PC-9 (cell line): ENCODE results near the gene FA2H. TPM values are rescaled to one million over a fixed set of nuclear protein-coding genes. Genes with fewer than 3 reads are reported as not detected.

Experiments used
- BruUV-seq: library from RNA; stranded (reverse); fragments of 400-500 nt; replicated peaks from 2 replicates; lab custom pipeline; 2021; lab: Mats Ljungman, UMichigan
- CTCF ChIA-PET: fragments of 300-600 bp; sonication (Branson Sonifier 250); formaldehyde crosslinking; loops from one replicate; lab custom pipeline; 2022; ENCODE audit warnings: antibody characterized with exemption; lab: Charles Lee
- POLR2A ChIA-PET: fragments of 300-600 bp; sonication (Branson Sonifier 250); formaldehyde crosslinking; loops from one replicate; lab custom pipeline; 2022; ENCODE audit warnings: antibody characterized with exemption; ENCODE audit not compliant: unreplicated experiment; lab: Charles Lee
- DNase-seq, 2 experiments: peaks; one replicate each; pipeline versions ENCODE4 v3.0.0 to v3.0.0-alpha.2; 2015 to 2022; ENCODE audit warnings: mixed read lengths in 1 of 2
- H2AFZ ChIP-seq: fragments of 200-600 bp; sonication (generic); 2 replicates; pipeline ENCODE4 v1.8.1; 2017; ENCODE audit warnings: antibody characterized with exemption
- H3F3A ChIP-seq: fragments of 200-600 bp; sonication (generic); 2 replicates; pipeline ENCODE4 v1.8.1; 2017; ENCODE audit warnings: antibody characterized with exemption, mild to moderate bottlenecking, low read depth; ENCODE audit not compliant: insufficient read depth
- H3K27ac ChIP-seq: fragments of 200-600 bp; sonication (generic); 2 replicates; pipeline ENCODE4 v1.6.1; 2016; ENCODE audit warnings: mixed run types
- H3K27me3 ChIP-seq: fragments of 200-600 bp; sonication (generic); 2 replicates; pipeline ENCODE4 v1.6.1; 2016; ENCODE audit warnings: low read depth, mixed run types; ENCODE audit not compliant: insufficient read depth
- H3K36me3 ChIP-seq: fragments of 200-600 bp; sonication (generic); 2 replicates; pipeline ENCODE4 v1.6.1; 2016; ENCODE audit warnings: low read depth, mixed run types
- H3K4me1 ChIP-seq: fragments of 200-600 bp; sonication (generic); replicated peaks from 2 replicates; pipeline ENCODE4 v1.6.1; 2016; ENCODE audit warnings: mixed run types; ENCODE audit not compliant: insufficient read depth
- H3K4me2 ChIP-seq: fragments of 200-600 bp; sonication (generic); 2 replicates; pipeline ENCODE4 v1.6.1; 2017; ENCODE audit warnings: mixed run types
- H3K4me3 ChIP-seq: fragments of 200-600 bp; sonication (generic); 2 replicates; pipeline ENCODE4 v1.6.1; 2016; ENCODE audit warnings: mixed run types
- H3K79me2 ChIP-seq: fragments of 200-600 bp; sonication (generic); 2 replicates; pipeline ENCODE4 v1.6.1; 2017; ENCODE audit warnings: low read depth, mixed run types
- H3K9me2 ChIP-seq: fragments of 200-600 bp; sonication (generic); 2 replicates; pipeline ENCODE4 v1.8.1; 2017; ENCODE audit warnings: mild to moderate bottlenecking; ENCODE audit not compliant: insufficient read depth
- H3K9me3 ChIP-seq: fragments of 200-600 bp; sonication (generic); 2 replicates; pipeline ENCODE4 v1.8.1; 2016; ENCODE audit warnings: low read depth; ENCODE audit not compliant: insufficient read depth
- H4K20me1 ChIP-seq: fragments of 200-600 bp; sonication (generic); 2 replicates; pipeline ENCODE4 v1.8.1; 2017; ENCODE audit not compliant: insufficient read depth
- CTCF ChIP-seq: fragments of 200-600 bp; sonication (generic); conservative IDR thresholded peaks from 2 replicates; pipeline ENCODE4 v1.6.1; 2017; ENCODE audit warnings: mixed run types, antibody characterized with exemption, mild to moderate bottlenecking, moderate library complexity
- EZH2 ChIP-seq: fragments of 200-600 bp; sonication (generic); IDR thresholded peaks from 2 replicates; pipeline ENCODE4 v1.8.0; 2017; ENCODE audit warnings: antibody characterized with exemption, low read depth
- intact Hi-C: fragments of 100-400 bp; cut with micrococcal nuclease; formaldehyde crosslinking; loops from one replicate; pipeline ENCODE4 v1.10.0; 2022; ENCODE audit not compliant: unreplicated experiment
- total RNA-seq: library from RNA; stranded (reverse); gene quantifications from 2 replicates; pipeline ENCODE4 v1.2.3, GENCODE V29; 2021

Gene FA2H
- total RNA-seq, 1 experiment from 2014 or later = 3.5 TPM

- H3F3A ChIP-seq = peaks cover 19% of the 10 kb centered on the region
- no peak for DNase-seq
- intact Hi-C loops = no loop called here
- no peak overlapping the region for H3K27ac ChIP-seq
- no peak overlapping the region for H3K4me2 ChIP-seq
- ChIA-PET POLR2A (no interaction called here), CTCF (no interaction called here)
- BruUV-seq = no TSS peak
- no peak overlapping the region for H2AFZ ChIP-seq
- H3K36me3 ChIP-seq = no peaks in the 10 kb centered on the region
- H3K79me2 ChIP-seq = no peaks in the 10 kb centered on the region
- H3K4me1 ChIP-seq = peaks cover 47% of the 10 kb centered on the region
- no peak overlapping the region for H3K4me3 ChIP-seq
- H3K9me2 ChIP-seq = no peaks in the 10 kb centered on the region
- H3K9me3 ChIP-seq = no peaks in the 10 kb centered on the region
- H3K27me3 ChIP-seq = no peaks in the 10 kb centered on the region
- TF ChIP-seq EZH2 (no peak), CTCF (no peak)
- no peaks in the 10 kb centered on the region for H4K20me1 ChIP-seq
Observed at GRCh38 chr16:74735554-74735953, 39.1 kb downstream of the FA2H start.

- Histone ChIP-seq H3K4me2 (no peak overlapping the region), H3K79me2 (no peaks in the 10 kb centered on the region), H3K27ac (no peak overlapping the region), H3K4me1 (peaks cover 47% of the 10 kb centered on the region), H3F3A (peaks cover 20% of the 10 kb centered on the region), H4K20me1 (no peaks in the 10 kb centered on the region), H3K9me3 (no peaks in the 10 kb centered on the region), H3K4me3 (no peak overlapping the region), H3K36me3 (no peaks in the 10 kb centered on the region), H3K27me3 (no peaks in the 10 kb centered on the region), H2AFZ (no peak overlapping the region), H3K9me2 (no peaks in the 10 kb centered on the region)
- ChIA-PET CTCF (no interaction called here), POLR2A (no interaction called here)
- intact Hi-C loops = no loop called here
- no peak for DNase-seq
- TF ChIP-seq CTCF (no peak), EZH2 (no peak)
- no TSS peak for BruUV-seq
Observed at GRCh38 chr16:74735162-74735452, 39.5 kb downstream of the FA2H start.

- no peak for DNase-seq
- H3K4me1 ChIP-seq = peaks cover 52% of the 10 kb centered on the region
Observed at GRCh38 chr16:74734361-74735161, 40.1 kb downstream of the FA2H start.

More at GRCh38 chr16:74734361-74735161, 40.1 kb downstream of the FA2H start:
- CTCF ChIA-PET = no interaction called here
- TF ChIP-seq CTCF (no peak), EZH2 (no peak)
- Histone ChIP-seq H3F3A (peaks cover 22% of the 10 kb centered on the region), H3K4me2 (no peak overlapping the region), H3K9me3 (no peaks in the 10 kb centered on the region), H3K79me2 (no peaks in the 10 kb centered on the region), H3K27me3 (no peaks in the 10 kb centered on the region), H3K36me3 (no peaks in the 10 kb centered on the region), H2AFZ (no peak overlapping the region), H3K4me3 (no peak overlapping the region), H3K9me2 (no peaks in the 10 kb centered on the region), H4K20me1 (no peaks in the 10 kb centered on the region), H3K27ac (no peak overlapping the region)
- POLR2A ChIA-PET = no interaction called here
- BruUV-seq = no TSS peak
- intact Hi-C loops = no loop called here
